Tibial nerve (tissue), 4 donors: Measurements from ENCODE around the gene DBR1.

ENCODE experiments used
- EP300 ChIP-seq, 2 donors: sonication (generic); formaldehyde crosslinking; IDR thresholded peaks; one replicate each; pipeline ENCODE4 v1.6.1; 2017; ENCODE audit warnings: antibody characterized with exemption in 2 of 2, mild to moderate bottlenecking in 1 of 2
- POLR2A ChIP-seq, 2 donors: fragments of 450-650 bp; IDR thresholded peaks; one replicate each; pipeline ENCODE4 v1.6.1; 2017; ENCODE audit warnings: antibody characterized with exemption in 2 of 2, mild to moderate bottlenecking in 2 of 2, moderate library complexity in 2 of 2
- TF ChIP-seq, protein P1 (sequence below), 5 experiments: fragments of 200-600 bp in 3 of 5; fragments of 450-650 bp in 2 of 5; sonication (generic) in 3 of 5; IDR thresholded peaks; one replicate each; pipeline ENCODE4 v1.5.1; 2016 to 2019; ENCODE audit warnings: antibody characterized with exemption in 5 of 5, mild to moderate bottlenecking in 3 of 5, moderate library complexity in 2 of 5

DNA sequence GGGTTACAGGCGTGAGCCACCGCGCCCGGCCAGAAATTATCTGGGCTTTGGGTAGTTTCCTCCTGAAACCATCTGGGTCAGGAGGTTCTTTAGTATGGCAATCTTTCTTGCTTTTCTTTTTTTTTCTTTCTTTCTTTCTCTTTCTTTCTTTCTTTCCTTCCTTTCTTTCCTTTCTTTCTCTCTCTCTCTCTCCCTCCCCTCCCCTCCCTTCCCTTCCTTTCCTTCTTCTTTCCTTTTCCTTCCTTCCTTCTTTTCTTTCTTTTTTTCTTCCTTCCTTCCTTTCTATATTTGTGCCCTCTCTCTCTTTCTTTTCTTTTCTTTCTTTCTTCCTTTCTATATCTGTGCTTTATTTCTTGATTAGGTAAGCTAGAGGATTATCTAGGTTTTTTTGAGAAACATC is 17.0 kb downstream of the DBR1 start:
- TF ChIP-seq, protein P1, sequence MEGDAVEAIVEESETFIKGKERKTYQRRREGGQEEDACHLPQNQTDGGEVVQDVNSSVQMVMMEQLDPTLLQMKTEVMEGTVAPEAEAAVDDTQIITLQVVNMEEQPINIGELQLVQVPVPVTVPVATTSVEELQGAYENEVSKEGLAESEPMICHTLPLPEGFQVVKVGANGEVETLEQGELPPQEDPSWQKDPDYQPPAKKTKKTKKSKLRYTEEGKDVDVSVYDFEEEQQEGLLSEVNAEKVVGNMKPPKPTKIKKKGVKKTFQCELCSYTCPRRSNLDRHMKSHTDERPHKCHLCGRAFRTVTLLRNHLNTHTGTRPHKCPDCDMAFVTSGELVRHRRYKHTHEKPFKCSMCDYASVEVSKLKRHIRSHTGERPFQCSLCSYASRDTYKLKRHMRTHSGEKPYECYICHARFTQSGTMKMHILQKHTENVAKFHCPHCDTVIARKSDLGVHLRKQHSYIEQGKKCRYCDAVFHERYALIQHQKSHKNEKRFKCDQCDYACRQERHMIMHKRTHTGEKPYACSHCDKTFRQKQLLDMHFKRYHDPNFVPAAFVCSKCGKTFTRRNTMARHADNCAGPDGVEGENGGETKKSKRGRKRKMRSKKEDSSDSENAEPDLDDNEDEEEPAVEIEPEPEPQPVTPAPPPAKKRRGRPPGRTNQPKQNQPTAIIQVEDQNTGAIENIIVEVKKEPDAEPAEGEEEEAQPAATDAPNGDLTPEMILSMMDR (IDR thresholded peaks at IDR 0.05) = no peak
- TF ChIP-seq POLR2A (IDR thresholded peaks at IDR 0.05) (no peak), EP300 (IDR thresholded peaks at IDR 0.05) (no peak)
